ENCODE data around the gene CCSAP.

DNA sequence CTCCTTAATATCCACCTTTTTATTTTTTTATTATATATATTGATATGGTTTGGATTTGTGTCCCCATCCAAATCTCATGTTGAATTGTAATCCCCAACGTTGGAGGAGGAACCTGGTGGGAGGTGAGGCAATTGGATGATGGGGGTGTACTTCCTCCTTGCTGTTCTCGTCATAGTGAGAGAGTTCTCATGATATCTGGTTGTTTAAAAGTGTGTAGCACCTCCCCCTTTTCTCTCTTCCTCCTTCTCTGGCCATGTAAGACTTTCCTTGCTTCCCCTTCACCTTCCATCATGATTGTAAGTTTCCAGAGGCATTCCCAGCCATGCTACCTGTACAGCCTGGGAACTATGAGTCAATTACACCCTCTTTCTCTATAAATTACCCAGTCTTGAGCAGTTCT is 22.7 kb upstream of the CCSAP start:
- TF ChIP-seq CTCF (IDR thresholded peaks at IDR 0.05) (no peak), POLR2A (IDR thresholded peaks at IDR 0.05) (no peak)
